Liver (tissue), 3 donors: ENCODE results near the gene RAB3GAP2.

Experiments
- FOXA1 ChIP-seq: IDR thresholded peaks from 2 replicates; pipeline ENCODE4 v1.6.1; 2016; ENCODE audit warnings: antibody characterized with exemption
- GABPA ChIP-seq, 2 donors: IDR thresholded peaks in 1 of 2; conservative IDR thresholded peaks in 1 of 2; 2 replicates each; pipeline ENCODE4 v1.6.1; 2016; ENCODE audit warnings: antibody characterized with exemption in 2 of 2, mild to moderate bottlenecking in 1 of 2, moderate library complexity in 1 of 2
- JUND ChIP-seq, 2 donors: IDR thresholded peaks; 2 replicates each; pipeline ENCODE4 v1.6.1; 2016; ENCODE audit warnings: antibody characterized with exemption in 2 of 2
- NR2F2 ChIP-seq: IDR thresholded peaks from 2 replicates; pipeline ENCODE4 v1.6.1; 2016; ENCODE audit warnings: antibody characterized with exemption
- REST ChIP-seq: IDR thresholded peaks from 2 replicates; pipeline ENCODE4 v1.6.1; 2016; ENCODE audit warnings: antibody characterized with exemption, mild to moderate bottlenecking
- YY1 ChIP-seq: IDR thresholded peaks from 2 replicates; pipeline ENCODE4 v1.6.1; 2016; ENCODE audit warnings: antibody characterized with exemption, mild to moderate bottlenecking
- TF ChIP-seq, protein P1 (sequence below): fragments of 150-350 bp; IDR thresholded peaks from 2 replicates; pipeline ENCODE4 v1.5.1; 2017; ENCODE audit warnings: improper control_type of control experiment, low read depth, low read length; ENCODE audit not compliant: missing input control
- donor health status: healthy.
- donor health status: healthy.

DNA sequence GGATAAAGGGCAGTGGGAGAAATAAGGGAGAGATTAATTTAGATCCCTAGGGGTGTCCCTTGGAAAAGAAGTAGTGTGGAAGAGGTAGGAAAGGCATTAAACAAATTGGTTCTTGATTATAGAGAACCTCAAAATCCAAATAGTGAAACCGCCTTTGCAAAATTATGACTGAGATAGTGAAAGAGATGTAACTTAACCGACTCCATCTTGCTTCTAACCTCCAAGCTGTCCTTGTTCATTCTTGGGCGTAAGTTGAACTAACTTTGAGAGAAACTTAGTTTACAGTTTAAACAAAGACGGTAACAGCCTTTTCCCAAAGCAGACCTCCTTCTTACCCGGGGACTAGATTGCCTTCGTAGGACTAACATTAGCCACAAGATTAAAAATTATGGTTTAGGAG, 3.2 kb upstream of the RAB3GAP2 start:
- TF ChIP-seq YY1 (no peak), JUND (IDR thresholded peaks at IDR 0.05) (no peak), REST (no peak), GABPA (IDR thresholded peaks at IDR 0.05 in 1 of 2, conservative IDR thresholded peaks at IDR 0.05 in 1 of 2) (no peak), FOXA1 (no peak), NR2F2 (no peak)
- TF ChIP-seq, protein P1, sequence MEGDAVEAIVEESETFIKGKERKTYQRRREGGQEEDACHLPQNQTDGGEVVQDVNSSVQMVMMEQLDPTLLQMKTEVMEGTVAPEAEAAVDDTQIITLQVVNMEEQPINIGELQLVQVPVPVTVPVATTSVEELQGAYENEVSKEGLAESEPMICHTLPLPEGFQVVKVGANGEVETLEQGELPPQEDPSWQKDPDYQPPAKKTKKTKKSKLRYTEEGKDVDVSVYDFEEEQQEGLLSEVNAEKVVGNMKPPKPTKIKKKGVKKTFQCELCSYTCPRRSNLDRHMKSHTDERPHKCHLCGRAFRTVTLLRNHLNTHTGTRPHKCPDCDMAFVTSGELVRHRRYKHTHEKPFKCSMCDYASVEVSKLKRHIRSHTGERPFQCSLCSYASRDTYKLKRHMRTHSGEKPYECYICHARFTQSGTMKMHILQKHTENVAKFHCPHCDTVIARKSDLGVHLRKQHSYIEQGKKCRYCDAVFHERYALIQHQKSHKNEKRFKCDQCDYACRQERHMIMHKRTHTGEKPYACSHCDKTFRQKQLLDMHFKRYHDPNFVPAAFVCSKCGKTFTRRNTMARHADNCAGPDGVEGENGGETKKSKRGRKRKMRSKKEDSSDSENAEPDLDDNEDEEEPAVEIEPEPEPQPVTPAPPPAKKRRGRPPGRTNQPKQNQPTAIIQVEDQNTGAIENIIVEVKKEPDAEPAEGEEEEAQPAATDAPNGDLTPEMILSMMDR: no peak
